ENCODE measurements around the gene KYAT1. TPM values are rescaled to one million over a fixed set of nuclear protein-coding genes. Genes with fewer than 3 reads are reported as not detected.

The KYAT1 gene
- total and polyA plus RNA-seq, 2 of the 8 experiments (the other 6 are each of a cell fraction or from before 2014, with no cell fraction given) = 30.4 to 42.2 TPM

- Histone ChIP-seq H2BK12ac (ENCODE audit: low read depth, low read length) (no peak overlapping the region), H3K9ac (replicated peaks in 1 of 4; ENCODE audit: extremely low read depth in 1 of 4, low read depth in 3 of 4, low read length in 3 of 4) (no peak overlapping the region), H3K36me3 (ENCODE audit: control insufficient read depth in 2 of 4, insufficient read depth in 4 of 4, low read length in 3 of 4) (peaks cover 0 to 10% (median 4%) of the 10 kb centered on the region in 4 experiments; a peak in 5 of 8 replicates), H3K23me2 (ENCODE audit: low read depth, low read length) (no peaks in the 10 kb centered on the region), H2BK120ac (replicated peaks; ENCODE audit: low read depth, low read length) (no peak overlapping the region), H3K27ac (ENCODE audit: low read depth, low read length) (no peak overlapping the region), H4K8ac (ENCODE audit: extremely low read depth, insufficient read depth, low read length) (no peak overlapping the region), H2AK5ac (ENCODE audit: low read depth, low read length) (no peak overlapping the region), H2BK20ac (ENCODE audit: low read length) (no peak overlapping the region), H4K5ac (ENCODE audit: insufficient read length, low read depth, low read length) (no peak overlapping the region), H3K9me3 (ENCODE audit: insufficient read depth in 2 of 2, low read depth in 1 of 2, low read length in 1 of 2) (no peaks in the 10 kb centered on the region), H4K91ac (replicated peaks; ENCODE audit: insufficient read length, low read length) (no peak overlapping the region), H3K4me2 (ENCODE audit: insufficient read depth in 1 of 2, low read depth in 2 of 2, low read length in 2 of 2) (no peak overlapping the region), H3K27me3 (replicated peaks in 1 of 4; ENCODE audit: control insufficient read depth in 3 of 4, extremely low read depth in 1 of 4, insufficient read depth in 3 of 4, low read length in 3 of 4) (no peaks in the 10 kb centered on the region), H3K4me1 (replicated peaks in 1 of 4; ENCODE audit: control insufficient read depth in 3 of 4, insufficient read depth in 4 of 4, low read length in 3 of 4) (no peaks in the 10 kb centered on the region), H2BK15ac (ENCODE audit: low read length) (no peak overlapping the region), H2AFZ (ENCODE audit: low read length) (no peak overlapping the region), H3K79me1 (ENCODE audit: low read depth, low read length) (no peaks in the 10 kb centered on the region), H3K79me2 (ENCODE audit: control insufficient read depth in 1 of 2, insufficient read depth in 2 of 2, low read length in 2 of 2) (no peaks in the 10 kb centered on the region), H3K14ac (ENCODE audit: insufficient read length) (no peak overlapping the region), H3K56ac (replicated peaks; ENCODE audit: insufficient read length, low read depth, low read length) (no peak overlapping the region), H4K20me1 (replicated peaks in 1 of 2; ENCODE audit: control insufficient read depth in 1 of 2, insufficient read depth in 2 of 2, low read length in 2 of 2) (peaks cover 0 to 4% of the 10 kb centered on the region in 2 experiments), H2BK5ac (ENCODE audit: low read depth, low read length) (no peak overlapping the region), H3K4me3 (ENCODE audit: extremely low read depth in 1 of 4, insufficient read depth in 2 of 4, low read depth in 3 of 4, low read length in 4 of 4) (no peak overlapping the region), H3K23ac (ENCODE audit: insufficient read length) (no peak overlapping the region), H3K4ac (replicated peaks; ENCODE audit: insufficient read length, low read depth, low read length) (no peak overlapping the region), H3K18ac (ENCODE audit: extremely low read depth, low read length) (no peak overlapping the region)
- CTCF ChIA-PET (ENCODE audit: partially characterized antibody) = interaction anchor here (0.6 to 1.2 kb wide), 4 partner anchors 16 to 121 kb away, joined by 3 read pairs; no protein-coding TSS in a partner anchor
- DNase-seq (ENCODE audit: low read depth in 1 of 2, low spot score in 2 of 2) (no peak), FAIRE-seq (no peak)
- WGBS, 2 experiments (ENCODE audit: extremely low coverage in 1 of 2, insufficient coverage in 1 of 2, insufficient read length in 1 of 2, insufficient replicate concordance in 2 of 2, low coverage in 1 of 2, low lambda C conversion rate in 2 of 2, missing lambda C conversion rate in 1 of 2) = 94% methylated on average over 25 of the region's 28 CpGs; no CpG with 5 or more reads in 1 of the 2 experiments
- POLR2A ChIA-PET (ENCODE audit: partially characterized antibody) = interaction anchor here (0.9 kb wide), 1 partner anchor 12 kb away, joined by 3 read pairs; no protein-coding TSS in a partner anchor
- TF ChIP-seq SAP30 (IDR thresholded peaks at IDR 0.05; ENCODE audit: insufficient read depth, insufficient replicate concordance, low read length) = no peak
- no peak for TF ChIP-seq ZNF274 (IDR thresholded peaks at IDR 0.05; ENCODE audit: borderline replicate concordance, extremely low read depth, low read length)
- TF ChIP-seq FOSL1 (IDR thresholded peaks at IDR 0.05; ENCODE audit: insufficient read depth, low read depth, low read length) = no peak
- TF ChIP-seq SIN3A (conservative IDR thresholded peaks at IDR 0.05 in 1 of 2, IDR thresholded peaks at IDR 0.05 in 1 of 2; ENCODE audit: low read depth in 1 of 2, low read length in 2 of 2) = no peak
- no peak for TF ChIP-seq SIX5 (IDR thresholded peaks at IDR 0.05; ENCODE audit: low read depth, low read length)
- no peak for TF ChIP-seq HDAC6 (IDR thresholded peaks at IDR 0.05; ENCODE audit: low read depth, low read length)
- TF ChIP-seq TCF12 (IDR thresholded peaks at IDR 0.05; ENCODE audit: low read depth, low read length) = no peak
- TF ChIP-seq ATF3 (IDR thresholded peaks at IDR 0.05; ENCODE audit: insufficient read depth, low read depth, low read length) = no peak
- TF ChIP-seq RXRA (IDR thresholded peaks at IDR 0.05; ENCODE audit: insufficient read depth, low read depth, low read length) = no peak
- TF ChIP-seq JUND (IDR thresholded peaks at IDR 0.05; ENCODE audit: low read length) = no peak
Observed at GRCh38 chr9:128835246-128836210, 46.2 kb downstream of the KYAT1 start.

Data from H1 (cell line).